Lower leg skin (tissue), 3 donors: ENCODE measurements around the gene ATG4B.

ENCODE experiments used
- CTCF ChIP-seq, 3 donors: fragments of 450-650 bp; IDR thresholded peaks; one replicate each; pipeline ENCODE4 v1.5.1; 2016; ENCODE audit warnings: antibody characterized with exemption in 3 of 3, mild to moderate bottlenecking in 3 of 3, moderate library complexity in 2 of 3
- POLR2A ChIP-seq, 2 donors: fragments of 450-650 bp; IDR thresholded peaks; one replicate each; pipeline ENCODE4 v1.6.1; 2016 to 2017; ENCODE audit warnings: antibody characterized with exemption in 2 of 2, mild to moderate bottlenecking in 1 of 2, moderate library complexity in 1 of 2

DNA sequence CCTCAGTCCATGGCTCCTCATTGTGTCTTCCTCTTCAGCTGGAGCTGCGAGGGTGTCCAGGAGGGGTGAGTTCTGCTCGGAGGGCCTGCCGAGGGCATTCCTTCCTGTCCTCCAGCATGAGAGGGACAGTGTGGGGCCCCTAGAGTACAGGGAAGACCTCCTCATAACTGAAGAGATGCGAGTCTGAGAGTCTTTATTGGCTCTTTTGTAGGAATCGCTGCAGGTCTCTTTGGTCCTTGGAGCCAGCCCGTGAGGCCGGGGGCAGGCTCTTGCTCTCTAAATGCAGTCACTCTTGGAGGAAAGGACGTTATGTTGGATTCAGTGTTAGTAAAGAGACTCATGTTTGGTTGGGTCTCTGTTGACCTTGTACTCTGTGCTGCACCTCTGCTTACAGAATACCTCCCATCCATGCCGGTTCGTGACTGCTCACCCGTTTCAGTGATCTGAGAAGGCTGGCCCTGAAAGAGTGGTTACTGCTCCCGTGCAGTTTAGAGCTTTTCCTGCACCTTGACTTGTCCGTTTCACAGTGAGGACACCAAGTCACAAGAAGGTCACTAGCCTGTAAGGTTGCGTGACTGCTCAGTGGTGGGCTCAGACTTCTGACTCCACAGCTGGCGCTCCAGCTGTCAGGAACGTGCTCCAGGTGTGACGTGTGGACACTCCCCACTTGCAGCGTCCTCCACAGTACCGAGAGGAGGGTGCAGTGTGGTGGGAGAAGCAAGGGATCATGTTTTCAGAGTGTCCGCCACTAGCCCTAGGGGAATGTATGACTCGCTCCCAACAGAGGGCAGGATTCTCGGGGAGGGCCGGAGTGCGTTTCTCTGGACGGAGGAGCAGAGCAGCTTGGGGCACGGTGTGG, 7.8 kb downstream of the ATG4B start:
- TF ChIP-seq POLR2A (IDR thresholded peaks at IDR 0.05) (no peak), CTCF (IDR thresholded peaks at IDR 0.05) (no peak)
